Body of pancreas (tissue), 4 donors: Measurements from ENCODE around the gene CD1D. TPM values are rescaled to one million over a fixed set of nuclear protein-coding genes. Genes with fewer than 3 reads are reported as not detected.

Experiments
- ATAC-seq: fragments of 150-250 bp; one replicate; pipeline ENCODE4 v1.9.1; 2016
- DNase-seq, 4 donors: peaks; one replicate each; pipeline ENCODE4 v3.0.0-alpha.2; 2019
- H3K27ac ChIP-seq, 4 donors: fragments of 200-600 bp; sonication (generic); 1 replicate in 3 of 4; 2 replicates in 1 of 4; pipeline versions ENCODE4 v1.5.1 to v1.6.1; 2016 to 2019; ENCODE audit warnings: mild to moderate bottlenecking in 1 of 4, mixed read lengths in 1 of 4, moderate library complexity in 1 of 4
- H3K27me3 ChIP-seq, 2 donors: fragments of 200-600 bp; sonication (generic); one replicate each; pipeline ENCODE4 v1.6.0; 2016; ENCODE audit warnings: mild to moderate bottlenecking in 1 of 2
- H3K36me3 ChIP-seq, 2 donors: fragments of 200-600 bp; sonication (generic); replicated peaks in 1 of 2; 2 replicates each; pipeline ENCODE4 v1.5.1; 2016; ENCODE audit warnings: low read depth in 2 of 2; ENCODE audit not compliant: insufficient read depth in 1 of 2
- H3K4me1 ChIP-seq: fragments of 200-600 bp; sonication (generic); one replicate; pipeline ENCODE4 v1.6.0; 2016
- H3K4me3 ChIP-seq, 2 donors: fragments of 200-600 bp; sonication (generic); 1 replicate in 1 of 2; 2 replicates in 1 of 2; pipeline ENCODE4 v1.5.1; 2016 to 2019
- H3K9me3 ChIP-seq, 3 donors: fragments of 200-600 bp; sonication (generic); 1 replicate in 2 of 3; 2 replicates in 1 of 3; pipeline ENCODE4 v1.5.1; 2016
- POLR2A ChIP-seq, 3 donors: fragments of 450-650 bp; IDR thresholded peaks; one replicate each; pipeline ENCODE4 v1.6.1; 2016; ENCODE audit warnings: antibody characterized with exemption in 3 of 3, mild to moderate bottlenecking in 2 of 3
- WGBS, 2 donors: methylation state at CpG; one replicate each; pipeline ENCODE4 v1.1.5; 2017; 5-methylcytosine and 5-hydroxymethylcytosine counted together
- intact Hi-C: fragments of 100-400 bp; cut with DNase I; formaldehyde crosslinking; loops from one replicate; pipeline ENCODE4 v1.15.1; 2023
- total RNA-seq, 2 donors: library from RNA; depleted of rRNA; stranded (reverse); fragments of >200 nt; gene quantifications; one replicate each; pipeline ENCODE4 v1.1.0, GENCODE V29; 2016
- TF ChIP-seq, protein P1 (sequence below), 7 experiments: fragments of 450-650 bp in 4 of 7; fragments of 200-600 bp in 3 of 7; sonication (generic) in 3 of 7; IDR thresholded peaks; one replicate each; pipeline ENCODE4 v1.5.1; 2016 to 2019; ENCODE audit warnings: antibody characterized with exemption in 7 of 7

CD1D gene
- total RNA-seq, 2 donors from 2014 or later, result 0.33 to 1.8 TPM

- intact Hi-C loops, result no loop called here
- 19 to 26% methylated on average over 5 of the region's 5 CpGs for WGBS, 2 donors
These were observed 19.2 kb downstream of the CD1D start for GRCh38 chr1:158199849-158200248.

GRCh38 chr1:158200527-158200926, 19.8 kb downstream of the CD1D start:
- Histone ChIP-seq H3K27ac (no peak overlapping the region), H3K4me1 (no peaks in the 10 kb centered on the region), H3K27me3 (no peaks in the 10 kb centered on the region), H3K36me3 (no peaks in the 10 kb centered on the region), H3K9me3 (no peaks in the 10 kb centered on the region), H3K4me3 (no peak overlapping the region)
- WGBS, 2 donors, result 56 to 57% methylated on average over 1 of the region's 1 CpG
- no peak for TF ChIP-seq POLR2A (IDR thresholded peaks at IDR 0.05)
- TF ChIP-seq, protein P1, sequence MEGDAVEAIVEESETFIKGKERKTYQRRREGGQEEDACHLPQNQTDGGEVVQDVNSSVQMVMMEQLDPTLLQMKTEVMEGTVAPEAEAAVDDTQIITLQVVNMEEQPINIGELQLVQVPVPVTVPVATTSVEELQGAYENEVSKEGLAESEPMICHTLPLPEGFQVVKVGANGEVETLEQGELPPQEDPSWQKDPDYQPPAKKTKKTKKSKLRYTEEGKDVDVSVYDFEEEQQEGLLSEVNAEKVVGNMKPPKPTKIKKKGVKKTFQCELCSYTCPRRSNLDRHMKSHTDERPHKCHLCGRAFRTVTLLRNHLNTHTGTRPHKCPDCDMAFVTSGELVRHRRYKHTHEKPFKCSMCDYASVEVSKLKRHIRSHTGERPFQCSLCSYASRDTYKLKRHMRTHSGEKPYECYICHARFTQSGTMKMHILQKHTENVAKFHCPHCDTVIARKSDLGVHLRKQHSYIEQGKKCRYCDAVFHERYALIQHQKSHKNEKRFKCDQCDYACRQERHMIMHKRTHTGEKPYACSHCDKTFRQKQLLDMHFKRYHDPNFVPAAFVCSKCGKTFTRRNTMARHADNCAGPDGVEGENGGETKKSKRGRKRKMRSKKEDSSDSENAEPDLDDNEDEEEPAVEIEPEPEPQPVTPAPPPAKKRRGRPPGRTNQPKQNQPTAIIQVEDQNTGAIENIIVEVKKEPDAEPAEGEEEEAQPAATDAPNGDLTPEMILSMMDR (IDR thresholded peaks at IDR 0.05), result no peak
- intact Hi-C loops, result no loop called here
- DNase-seq (no peak), ATAC-seq (no peak)

More at GRCh38 chr1:158199849-158200248, 19.2 kb downstream of the CD1D start:
- H3K36me3 ChIP-seq, result no peaks in the 10 kb centered on the region
- H3K4me3 ChIP-seq, result no peak overlapping the region
- DNase-seq, result peak in 1 of 4 donors; percentile 18
- TF ChIP-seq POLR2A (IDR thresholded peaks at IDR 0.05), result no peak
- TF ChIP-seq, protein P1 (IDR thresholded peaks at IDR 0.05), result no peak
- peak; percentile 64 for ATAC-seq
- H3K4me1 ChIP-seq, result no peaks in the 10 kb centered on the region
- H3K27me3 ChIP-seq, result no peaks in the 10 kb centered on the region
- H3K9me3 ChIP-seq, result no peaks in the 10 kb centered on the region
- peak overlapping the region in 1 of 4 donors; percentile 41 for H3K27ac ChIP-seq

GRCh38 chr1:158203693-158204457, 23.2 kb downstream of the CD1D start:
- Histone ChIP-seq H3K4me3 (no peak overlapping the region), H3K27ac (no peak overlapping the region), H3K9me3 (no peaks in the 10 kb centered on the region), H3K27me3 (no peaks in the 10 kb centered on the region), H3K36me3 (no peaks in the 10 kb centered on the region), H3K4me1 (no peaks in the 10 kb centered on the region)
- DNase-seq, result peak in 1 of 4 donors; percentile 53
- 15% methylated on average over 7 of the region's 7 CpGs for WGBS, 2 donors
- no peak for TF ChIP-seq POLR2A (IDR thresholded peaks at IDR 0.05)
- TF ChIP-seq, protein P1 (IDR thresholded peaks at IDR 0.05), result peak; percentile 35 to 75 (median 68)
- intact Hi-C loops, result no loop called here
- ATAC-seq, result peak; percentile 60

- no peaks in the 10 kb centered on the region for H3K36me3 ChIP-seq
- ATAC-seq, result no peak
- H3K4me3 ChIP-seq, result no peak overlapping the region
- 14 to 18% methylated on average over 5 of the region's 5 CpGs for WGBS, 2 donors
- DNase-seq, result no peak
- no peaks in the 10 kb centered on the region for H3K9me3 ChIP-seq
- TF ChIP-seq, protein P1 (IDR thresholded peaks at IDR 0.05), result no peak
- no peak for TF ChIP-seq POLR2A (IDR thresholded peaks at IDR 0.05)
- no peaks in the 10 kb centered on the region for H3K4me1 ChIP-seq
- no peak overlapping the region for H3K27ac ChIP-seq
- intact Hi-C loops, result no loop called here
- H3K27me3 ChIP-seq, result no peaks in the 10 kb centered on the region
These were observed 23.7 kb downstream of the CD1D start for GRCh38 chr1:158204458-158204827.
